ENCODE data around the gene CACNG4. TPM values are rescaled to one million over a fixed set of nuclear protein-coding genes. Genes with fewer than 3 reads are reported as not detected.

Gene CACNG4
- total and polyA plus RNA-seq, 10 donors: not detected

DNA sequence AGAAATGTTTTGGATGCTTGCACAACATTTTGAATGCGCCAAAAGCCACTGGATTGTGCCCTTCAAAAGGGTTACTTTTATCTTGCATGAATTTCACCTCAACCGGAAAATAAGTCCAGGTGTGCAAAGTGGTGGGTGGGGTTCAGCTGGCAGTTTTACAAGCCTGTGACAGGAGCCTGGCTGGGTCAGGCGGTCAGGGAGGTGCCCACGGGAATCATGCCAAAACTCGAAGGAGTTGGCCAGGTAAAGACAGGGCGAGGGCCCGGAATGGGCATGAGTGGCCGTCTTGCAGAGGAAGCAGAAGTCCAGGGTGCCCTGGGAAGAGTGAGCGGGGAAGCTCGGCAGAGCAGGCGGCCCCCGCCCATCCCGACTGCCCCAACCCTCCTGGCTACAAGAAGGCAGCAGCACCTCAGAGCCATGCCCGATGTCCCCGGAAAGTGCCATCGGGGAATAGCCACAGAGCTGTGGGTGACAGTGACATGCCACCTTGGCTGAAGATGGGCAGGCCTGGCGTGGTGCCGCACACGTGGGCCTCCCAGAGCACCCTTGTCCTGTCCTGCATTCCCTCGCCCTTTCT is 60.8 kb downstream of the CACNG4 start:
- DNase-seq: no peak
- TF ChIP-seq POLR2AphosphoS5 (IDR thresholded peaks at IDR 0.05) (no peak), POLR2A (IDR thresholded peaks at IDR 0.05) (no peak)
- TF ChIP-seq, protein P1, sequence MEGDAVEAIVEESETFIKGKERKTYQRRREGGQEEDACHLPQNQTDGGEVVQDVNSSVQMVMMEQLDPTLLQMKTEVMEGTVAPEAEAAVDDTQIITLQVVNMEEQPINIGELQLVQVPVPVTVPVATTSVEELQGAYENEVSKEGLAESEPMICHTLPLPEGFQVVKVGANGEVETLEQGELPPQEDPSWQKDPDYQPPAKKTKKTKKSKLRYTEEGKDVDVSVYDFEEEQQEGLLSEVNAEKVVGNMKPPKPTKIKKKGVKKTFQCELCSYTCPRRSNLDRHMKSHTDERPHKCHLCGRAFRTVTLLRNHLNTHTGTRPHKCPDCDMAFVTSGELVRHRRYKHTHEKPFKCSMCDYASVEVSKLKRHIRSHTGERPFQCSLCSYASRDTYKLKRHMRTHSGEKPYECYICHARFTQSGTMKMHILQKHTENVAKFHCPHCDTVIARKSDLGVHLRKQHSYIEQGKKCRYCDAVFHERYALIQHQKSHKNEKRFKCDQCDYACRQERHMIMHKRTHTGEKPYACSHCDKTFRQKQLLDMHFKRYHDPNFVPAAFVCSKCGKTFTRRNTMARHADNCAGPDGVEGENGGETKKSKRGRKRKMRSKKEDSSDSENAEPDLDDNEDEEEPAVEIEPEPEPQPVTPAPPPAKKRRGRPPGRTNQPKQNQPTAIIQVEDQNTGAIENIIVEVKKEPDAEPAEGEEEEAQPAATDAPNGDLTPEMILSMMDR (IDR thresholded peaks at IDR 0.05 in 8 of 11, conservative IDR thresholded peaks at IDR 0.05 in 3 of 11): no peak
- no peaks in the 10 kb centered on the region for H3K4me1 ChIP-seq
- H3K27me3 ChIP-seq (replicated peaks in 1 of 7): peaks cover 0 to 15% (median 0%) of the 10 kb centered on the region in 7 donors
- no peak overlapping the region for H3K27ac ChIP-seq
- H3K9me3 ChIP-seq: no peaks in the 10 kb centered on the region
- H3K36me3 ChIP-seq: no peaks in the 10 kb centered on the region
- H3K4me3 ChIP-seq: no peak overlapping the region
- intact Hi-C loops (cut with DNase I; ENCODE audit: low total_unique reads): no loop called here
- WGBS, 5 donors: 88 to 94% (median 88%) methylated on average over 14 to 20 of the region's 20 CpGs

DNA sequence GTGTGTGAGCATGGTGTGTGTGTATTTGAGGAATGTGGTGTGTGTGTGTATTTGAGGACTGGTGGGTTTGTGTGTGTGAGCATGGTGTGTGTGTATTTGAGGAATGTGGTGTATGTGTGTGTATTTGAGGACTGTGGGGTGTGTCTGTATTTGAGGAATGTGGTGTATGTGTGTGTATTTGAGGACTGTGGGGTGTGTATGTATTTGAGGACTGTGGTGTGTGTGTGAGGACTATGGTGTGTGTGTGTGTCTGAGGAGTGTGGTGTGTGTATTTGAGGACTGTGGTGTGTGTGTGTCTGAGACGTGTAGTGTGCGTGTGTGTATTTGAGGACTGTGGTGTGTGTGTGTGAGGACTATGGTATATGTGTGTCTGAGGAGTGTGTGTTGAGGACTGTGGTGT is 61.8 kb downstream of the CACNG4 start:
- intact Hi-C loops (cut with DNase I; ENCODE audit: low total_unique reads): no loop called here
- H3K9me3 ChIP-seq: no peaks in the 10 kb centered on the region
- H3K27me3 ChIP-seq (replicated peaks in 1 of 7): peaks cover 0 to 15% (median 0%) of the 10 kb centered on the region in 7 donors
- TF ChIP-seq, protein P1 (IDR thresholded peaks at IDR 0.05 in 8 of 11, conservative IDR thresholded peaks at IDR 0.05 in 3 of 11): no peak
- no peak for TF ChIP-seq POLR2A (IDR thresholded peaks at IDR 0.05)
- no peak for TF ChIP-seq POLR2AphosphoS5 (IDR thresholded peaks at IDR 0.05)
- 91 to 97% (median 94%) methylated on average over 2 of the region's 2 CpGs for WGBS, 5 donors
- no peaks in the 10 kb centered on the region for H3K4me1 ChIP-seq
- no peaks in the 10 kb centered on the region for H3K36me3 ChIP-seq
- no peak for DNase-seq
- no peak overlapping the region for H3K27ac ChIP-seq
- H3K4me3 ChIP-seq: no peak overlapping the region

DNA sequence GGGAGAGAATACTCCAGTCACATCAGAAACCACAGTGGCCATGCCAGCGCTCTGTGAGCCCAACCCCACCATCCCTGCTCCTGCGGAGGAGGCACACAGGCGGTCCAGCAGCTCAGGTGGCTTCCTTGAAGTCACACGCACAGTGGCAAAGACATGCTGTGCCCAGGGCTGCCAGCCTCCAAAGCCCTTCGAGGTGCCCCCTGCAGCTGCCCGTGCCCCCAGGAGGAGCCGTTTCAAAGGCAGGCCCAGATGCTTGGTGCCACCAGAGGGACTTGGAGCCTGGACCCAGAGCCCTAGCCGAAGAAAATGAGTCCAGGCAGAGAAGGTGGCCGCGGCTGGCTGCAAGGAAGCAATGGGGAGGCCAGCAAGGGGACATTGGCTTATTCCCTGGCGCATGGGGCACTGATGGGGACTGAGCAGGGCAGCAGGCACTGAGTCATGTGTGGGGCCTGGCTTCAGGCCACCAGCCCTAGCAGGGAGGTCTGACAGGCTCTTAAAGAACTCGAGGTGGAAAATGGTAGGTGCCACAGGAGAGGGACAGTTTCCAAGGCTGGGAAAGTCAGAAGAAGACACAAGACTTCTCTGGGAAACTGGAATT is 62.6 kb downstream of the CACNG4 start:
- no peak overlapping the region for H3K4me3 ChIP-seq
- 84 to 87% (median 86%) methylated on average over 12 of the region's 12 CpGs for WGBS, 5 donors
- no peak for DNase-seq
- no peaks in the 10 kb centered on the region for H3K4me1 ChIP-seq
- H3K9me3 ChIP-seq: no peaks in the 10 kb centered on the region
- no peaks in the 10 kb centered on the region for H3K36me3 ChIP-seq
- H3K27me3 ChIP-seq (replicated peaks in 1 of 7): peaks cover 0 to 15% (median 0%) of the 10 kb centered on the region in 7 donors
- no peak overlapping the region for H3K27ac ChIP-seq
- intact Hi-C loops (cut with DNase I; ENCODE audit: low total_unique reads): no loop called here
- TF ChIP-seq, protein P1 (IDR thresholded peaks at IDR 0.05 in 8 of 11, conservative IDR thresholded peaks at IDR 0.05 in 3 of 11): no peak
- TF ChIP-seq POLR2A (IDR thresholded peaks at IDR 0.05) (no peak), POLR2AphosphoS5 (IDR thresholded peaks at IDR 0.05) (no peak)

DNA sequence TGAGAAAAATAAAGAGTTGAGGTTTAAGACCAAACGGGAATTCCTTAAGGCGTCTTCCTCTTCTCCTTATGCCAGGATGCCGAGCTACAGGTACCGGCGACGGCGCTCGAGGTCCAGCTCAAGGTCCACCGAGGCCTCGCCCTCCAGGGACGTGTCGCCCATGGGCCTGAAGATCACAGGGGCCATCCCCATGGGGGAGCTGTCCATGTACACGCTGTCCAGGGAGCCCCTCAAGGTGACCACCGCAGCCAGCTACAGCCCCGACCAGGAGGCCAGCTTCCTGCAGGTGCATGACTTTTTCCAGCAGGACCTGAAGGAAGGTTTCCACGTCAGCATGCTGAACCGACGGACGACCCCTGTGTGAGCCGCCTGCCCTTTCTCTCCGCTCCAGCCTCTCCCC is 66.1 kb downstream of the CACNG4 start:
- no peak for DNase-seq
- TF ChIP-seq, protein P1 (IDR thresholded peaks at IDR 0.05 in 8 of 11, conservative IDR thresholded peaks at IDR 0.05 in 3 of 11): no peak
- TF ChIP-seq POLR2A (IDR thresholded peaks at IDR 0.05): no peak
- TF ChIP-seq POLR2AphosphoS5 (IDR thresholded peaks at IDR 0.05): no peak
- WGBS, 5 donors: 90 to 96% (median 92%) methylated on average over 15 to 21 of the region's 21 CpGs
- H3K9me3 ChIP-seq: no peaks in the 10 kb centered on the region
- no peak overlapping the region for H3K4me3 ChIP-seq
- H3K27ac ChIP-seq: no peak overlapping the region
- no peaks in the 10 kb centered on the region for H3K36me3 ChIP-seq
- intact Hi-C loops (cut with DNase I; ENCODE audit: low total_unique reads): no loop called here
- peaks cover 0 to 3% (median 0%) of the 10 kb centered on the region in 7 donors for H3K27me3 ChIP-seq (replicated peaks in 1 of 7)
- no peaks in the 10 kb centered on the region for H3K4me1 ChIP-seq

Measured in spleen (tissue), 11 donors.